ENCODE data around the gene RNF213. TPM values are rescaled to one million over a fixed set of nuclear protein-coding genes. Genes with fewer than 3 reads are reported as not detected.

RNF213 gene
- total RNA-seq, 1 donor: 198 TPM

GRCh38 chr17:80286638-80286960 is 25.9 kb downstream of the RNF213 start:
- no peak for TF ChIP-seq CTCF (IDR thresholded peaks at IDR 0.05; ENCODE audit: insufficient read depth, low read depth, low read length)
- H3K4me3 ChIP-seq (ENCODE audit: low read depth, low read length): no peak overlapping the region
- DNase-seq (ENCODE audit: low read depth): no peak

GRCh38 chr17:80287038-80287437 is 26.4 kb downstream of the RNF213 start:
- no peak overlapping the region for H3K4me3 ChIP-seq (ENCODE audit: low read depth, low read length)
- no peak for DNase-seq (ENCODE audit: low read depth)
- no peak for TF ChIP-seq CTCF (IDR thresholded peaks at IDR 0.05; ENCODE audit: insufficient read depth, low read depth, low read length)

- no peak for TF ChIP-seq CTCF (IDR thresholded peaks at IDR 0.05; ENCODE audit: insufficient read depth, low read depth, low read length)
- no peak for DNase-seq (ENCODE audit: low read depth)
- H3K4me3 ChIP-seq (ENCODE audit: low read depth, low read length): no peak overlapping the region
Observed at GRCh38 chr17:80287806-80288567, 27.3 kb downstream of the RNF213 start.

- no peak for DNase-seq (ENCODE audit: low read depth)
- no peak for TF ChIP-seq CTCF (IDR thresholded peaks at IDR 0.05; ENCODE audit: insufficient read depth, low read depth, low read length)
- no peak overlapping the region for H3K4me3 ChIP-seq (ENCODE audit: low read depth, low read length)
Observed at GRCh38 chr17:80289616-80290015, 29.0 kb downstream of the RNF213 start.

GRCh38 chr17:80290156-80290555 is 29.5 kb downstream of the RNF213 start:
- no peak for DNase-seq (ENCODE audit: low read depth)
- H3K4me3 ChIP-seq (ENCODE audit: low read depth, low read length): no peak overlapping the region
- no peak for TF ChIP-seq CTCF (IDR thresholded peaks at IDR 0.05; ENCODE audit: insufficient read depth, low read depth, low read length)

GRCh38 chr17:80291260-80291659 is 30.6 kb downstream of the RNF213 start:
- no peak for TF ChIP-seq CTCF (IDR thresholded peaks at IDR 0.05; ENCODE audit: insufficient read depth, low read depth, low read length)
- no peak for DNase-seq (ENCODE audit: low read depth)
- no peak overlapping the region for H3K4me3 ChIP-seq (ENCODE audit: low read depth, low read length)

Data from fibroblast of villous mesenchyme (primary cell).